Testis (tissue), 2 donors: ENCODE measurements around the gene EYS.

Experiments
- POLR2A ChIP-seq: fragments of 450-650 bp; IDR thresholded peaks from one replicate; pipeline ENCODE4 v1.6.1; 2017; ENCODE audit warnings: antibody characterized with exemption, mild to moderate bottlenecking, moderate library complexity
- TF ChIP-seq, protein P1 (sequence below), 3 experiments: fragments of 450-650 bp in 2 of 3; fragments of 200-600 bp in 1 of 3; sonication (generic) in 1 of 3; IDR thresholded peaks; one replicate each; pipeline ENCODE4 v1.5.1; 2016 to 2019; ENCODE audit warnings: antibody characterized with exemption in 3 of 3, mild to moderate bottlenecking in 2 of 3, moderate library complexity in 1 of 3

DNA sequence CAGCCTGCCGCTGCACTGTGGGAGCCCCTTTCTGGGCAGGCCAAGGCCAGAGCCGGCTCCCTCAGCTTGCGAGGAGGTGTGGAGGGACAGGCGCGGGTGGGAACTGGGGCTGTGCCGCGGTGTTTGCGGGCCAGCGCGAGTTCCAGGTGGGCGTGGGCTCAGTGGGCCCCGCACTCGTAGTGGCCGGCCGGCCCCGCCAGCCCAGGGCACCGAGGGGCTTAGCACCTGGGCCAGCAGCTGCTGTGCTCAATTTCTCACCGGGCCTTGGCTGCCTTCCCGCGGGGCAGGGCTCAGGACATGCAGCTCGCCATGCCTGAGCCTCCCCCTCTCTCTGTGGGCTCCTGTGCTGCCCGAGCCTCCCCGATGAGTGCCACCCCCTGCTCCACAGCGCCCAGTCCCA, 1683.3 kb downstream of the EYS start:
- TF ChIP-seq, protein P1, sequence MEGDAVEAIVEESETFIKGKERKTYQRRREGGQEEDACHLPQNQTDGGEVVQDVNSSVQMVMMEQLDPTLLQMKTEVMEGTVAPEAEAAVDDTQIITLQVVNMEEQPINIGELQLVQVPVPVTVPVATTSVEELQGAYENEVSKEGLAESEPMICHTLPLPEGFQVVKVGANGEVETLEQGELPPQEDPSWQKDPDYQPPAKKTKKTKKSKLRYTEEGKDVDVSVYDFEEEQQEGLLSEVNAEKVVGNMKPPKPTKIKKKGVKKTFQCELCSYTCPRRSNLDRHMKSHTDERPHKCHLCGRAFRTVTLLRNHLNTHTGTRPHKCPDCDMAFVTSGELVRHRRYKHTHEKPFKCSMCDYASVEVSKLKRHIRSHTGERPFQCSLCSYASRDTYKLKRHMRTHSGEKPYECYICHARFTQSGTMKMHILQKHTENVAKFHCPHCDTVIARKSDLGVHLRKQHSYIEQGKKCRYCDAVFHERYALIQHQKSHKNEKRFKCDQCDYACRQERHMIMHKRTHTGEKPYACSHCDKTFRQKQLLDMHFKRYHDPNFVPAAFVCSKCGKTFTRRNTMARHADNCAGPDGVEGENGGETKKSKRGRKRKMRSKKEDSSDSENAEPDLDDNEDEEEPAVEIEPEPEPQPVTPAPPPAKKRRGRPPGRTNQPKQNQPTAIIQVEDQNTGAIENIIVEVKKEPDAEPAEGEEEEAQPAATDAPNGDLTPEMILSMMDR (IDR thresholded peaks at IDR 0.05): no peak
- TF ChIP-seq POLR2A: no peak
